Breast epithelium (tissue), 4 donors: Measurements from ENCODE around the gene FAM20C. TPM values are rescaled to one million over a fixed set of nuclear protein-coding genes. Genes with fewer than 3 reads are reported as not detected.

Source experiments
- DNase-seq, 2 donors: peaks; one replicate each; pipeline ENCODE4 v3.0.0-alpha.2; 2019; ENCODE audit warnings: low spot score in 2 of 2
- H3K27ac ChIP-seq, 2 donors: fragments of 200-600 bp; sonication (generic) in 1 of 2; one replicate each; pipeline ENCODE4 v1.5.1; 2016 to 2019; ENCODE audit warnings: mild to moderate bottlenecking in 1 of 2
- H3K27me3 ChIP-seq, 2 donors: fragments of 200-600 bp; sonication (generic) in 1 of 2; one replicate each; pipeline versions ENCODE4 v1.5.1 to v1.6.0; 2017 to 2019; ENCODE audit warnings: control low read depth in 1 of 2, mild to moderate bottlenecking in 1 of 2
- H3K36me3 ChIP-seq: fragments of 200-600 bp; one replicate; pipeline ENCODE4 v1.5.1; 2019
- H3K4me1 ChIP-seq, 2 donors: fragments of 200-600 bp; sonication (generic); one replicate each; pipeline ENCODE4 v1.5.1; 2016 to 2019; ENCODE audit warnings: control low read depth in 1 of 2
- H3K4me3 ChIP-seq, 3 donors: fragments of 200-600 bp; sonication (generic); 1 replicate in 2 of 3; 2 replicates in 1 of 3; pipeline ENCODE4 v1.5.1; 2016 to 2019; ENCODE audit warnings: mild to moderate bottlenecking in 3 of 3, moderate library complexity in 2 of 3
- H3K9me3 ChIP-seq, 2 donors: fragments of 200-600 bp; sonication (generic) in 1 of 2; one replicate each; pipeline ENCODE4 v1.5.1; 2016 to 2019; ENCODE audit warnings: control low read depth in 1 of 2
- POLR2A ChIP-seq: fragments of 450-650 bp; IDR thresholded peaks from one replicate; pipeline ENCODE4 v1.6.1; 2016; ENCODE audit warnings: antibody characterized with exemption, mild to moderate bottlenecking, moderate library complexity
- POLR2AphosphoS5 ChIP-seq, 3 donors: sonication (generic); formaldehyde crosslinking; IDR thresholded peaks; one replicate each; pipeline ENCODE4 v1.6.1; 2017; ENCODE audit warnings: antibody characterized with exemption in 3 of 3
- intact Hi-C: fragments of 100-400 bp; cut with DNase I; formaldehyde crosslinking; loops from one replicate; pipeline ENCODE4 v1.15.1; 2023; ENCODE audit warnings: low total_unique reads
- total RNA-seq, 3 donors: library from RNA; depleted of rRNA; stranded (reverse); fragments of >200 nt; gene quantifications; one replicate each; pipeline ENCODE4 v1.1.0, GENCODE V29; 2016
- TF ChIP-seq, protein P1 (sequence below), 3 donors: fragments of 450-650 bp; IDR thresholded peaks; one replicate each; pipeline ENCODE4 v1.5.1; 2016 to 2017; ENCODE audit warnings: antibody characterized with exemption in 3 of 3, mild to moderate bottlenecking in 3 of 3, moderate library complexity in 3 of 3

Gene FAM20C
- total RNA-seq, 3 donors from 2014 or later, result 30.7 to 73.7 (median 71.0) TPM

DNA sequence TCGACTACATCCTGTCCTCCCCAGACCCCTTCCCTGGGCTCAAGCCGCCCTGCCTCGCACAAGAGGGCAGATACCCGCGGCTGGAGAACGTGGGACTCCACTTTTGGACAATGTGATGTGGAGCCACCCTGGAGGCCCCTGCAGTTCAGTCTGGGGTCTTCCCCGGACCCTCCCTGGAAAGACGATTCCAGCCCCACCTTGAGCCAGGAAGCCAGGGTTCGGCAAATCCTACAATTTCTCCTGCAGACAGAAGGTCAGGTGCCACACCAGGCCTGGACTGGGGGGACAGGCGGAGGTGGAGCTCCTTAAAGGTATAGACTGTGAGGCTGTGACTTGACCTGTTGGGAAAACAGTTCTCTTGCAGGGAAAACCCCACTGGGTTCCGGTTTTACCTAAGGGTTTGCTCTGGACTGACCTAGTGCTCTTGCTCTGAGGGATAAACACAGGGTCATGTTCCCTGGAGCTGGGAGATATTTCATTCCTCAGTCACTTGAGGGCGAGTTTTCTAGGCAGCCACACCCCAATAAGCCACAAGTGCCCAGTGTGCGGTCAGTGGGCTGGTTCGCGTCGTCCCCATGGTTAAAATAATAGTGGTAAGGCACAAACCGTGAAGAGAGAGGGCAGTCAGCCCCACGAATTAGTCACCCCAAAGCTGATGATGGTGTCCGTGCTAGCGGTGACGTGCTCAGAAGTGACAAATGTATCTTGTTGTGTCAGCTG lies 99.2 kb downstream of the FAM20C start:
- DNase-seq, result peak in 1 of 2 donors; percentile 33
- H3K27ac ChIP-seq, result no peak overlapping the region
- intact Hi-C loops, result no loop called here
- peaks cover 10 to 80% of the 10 kb centered on the region in 2 donors for H3K27me3 ChIP-seq
- H3K9me3 ChIP-seq, result no peaks in the 10 kb centered on the region
- H3K4me3 ChIP-seq, result no peak overlapping the region
- H3K36me3 ChIP-seq, result no peaks in the 10 kb centered on the region
- no peaks in the 10 kb centered on the region for H3K4me1 ChIP-seq
- no peak for TF ChIP-seq POLR2A

DNA sequence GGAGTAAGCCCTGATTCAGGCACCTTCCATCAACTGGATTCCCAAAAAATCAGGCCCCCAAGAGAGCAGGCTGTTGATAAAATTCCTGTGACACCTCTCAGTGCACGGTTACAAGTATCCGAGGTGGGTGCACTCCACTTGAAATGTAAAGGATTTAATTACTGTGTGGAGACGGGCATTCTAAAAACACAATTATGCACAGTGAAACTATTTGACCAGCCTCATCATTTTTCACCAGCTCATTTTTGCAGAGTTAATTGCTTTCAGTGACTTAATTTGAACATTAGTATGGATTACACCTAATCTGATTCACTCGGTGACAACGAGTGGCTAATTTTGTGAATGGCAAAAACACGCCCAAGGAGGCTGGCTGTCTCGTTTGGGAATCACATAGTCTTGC lies 99.9 kb downstream of the FAM20C start:
- TF ChIP-seq POLR2A (no peak), POLR2AphosphoS5 (IDR thresholded peaks at IDR 0.05) (no peak)
- TF ChIP-seq, protein P1, sequence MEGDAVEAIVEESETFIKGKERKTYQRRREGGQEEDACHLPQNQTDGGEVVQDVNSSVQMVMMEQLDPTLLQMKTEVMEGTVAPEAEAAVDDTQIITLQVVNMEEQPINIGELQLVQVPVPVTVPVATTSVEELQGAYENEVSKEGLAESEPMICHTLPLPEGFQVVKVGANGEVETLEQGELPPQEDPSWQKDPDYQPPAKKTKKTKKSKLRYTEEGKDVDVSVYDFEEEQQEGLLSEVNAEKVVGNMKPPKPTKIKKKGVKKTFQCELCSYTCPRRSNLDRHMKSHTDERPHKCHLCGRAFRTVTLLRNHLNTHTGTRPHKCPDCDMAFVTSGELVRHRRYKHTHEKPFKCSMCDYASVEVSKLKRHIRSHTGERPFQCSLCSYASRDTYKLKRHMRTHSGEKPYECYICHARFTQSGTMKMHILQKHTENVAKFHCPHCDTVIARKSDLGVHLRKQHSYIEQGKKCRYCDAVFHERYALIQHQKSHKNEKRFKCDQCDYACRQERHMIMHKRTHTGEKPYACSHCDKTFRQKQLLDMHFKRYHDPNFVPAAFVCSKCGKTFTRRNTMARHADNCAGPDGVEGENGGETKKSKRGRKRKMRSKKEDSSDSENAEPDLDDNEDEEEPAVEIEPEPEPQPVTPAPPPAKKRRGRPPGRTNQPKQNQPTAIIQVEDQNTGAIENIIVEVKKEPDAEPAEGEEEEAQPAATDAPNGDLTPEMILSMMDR (IDR thresholded peaks at IDR 0.05), result no peak
- no peak for DNase-seq
- no peaks in the 10 kb centered on the region for H3K4me1 ChIP-seq
- no peak overlapping the region for H3K27ac ChIP-seq
- peaks cover 10 to 80% of the 10 kb centered on the region in 2 donors for H3K27me3 ChIP-seq
- no peaks in the 10 kb centered on the region for H3K36me3 ChIP-seq
- H3K4me3 ChIP-seq, result no peak overlapping the region
- H3K9me3 ChIP-seq, result no peaks in the 10 kb centered on the region
- intact Hi-C loops, result no loop called here

DNA sequence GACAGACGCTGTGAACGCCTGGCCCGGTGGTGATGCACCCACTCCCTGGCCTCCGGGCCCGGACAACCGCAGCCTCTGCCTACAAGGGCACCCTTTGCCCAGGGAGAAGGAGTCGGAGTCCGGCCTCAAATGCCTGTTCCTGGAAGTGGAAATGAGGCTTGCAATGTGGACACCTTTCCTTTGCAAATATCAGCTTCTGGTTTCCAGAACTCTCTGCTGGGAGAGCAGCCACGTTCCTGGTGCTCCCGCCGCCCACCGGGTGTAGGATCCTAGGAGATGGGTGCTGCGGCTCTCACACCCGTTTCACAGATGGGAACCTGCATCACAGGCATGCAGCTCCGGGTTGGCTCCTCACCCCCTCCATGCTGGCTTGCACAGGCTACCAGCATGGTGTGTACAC lies 100.5 kb downstream of the FAM20C start:
- intact Hi-C loops, result no loop called here
- H3K9me3 ChIP-seq, result no peaks in the 10 kb centered on the region
- H3K36me3 ChIP-seq, result no peaks in the 10 kb centered on the region
- no peak for TF ChIP-seq POLR2A
- no peak for TF ChIP-seq POLR2AphosphoS5 (IDR thresholded peaks at IDR 0.05)
- TF ChIP-seq, protein P1 (IDR thresholded peaks at IDR 0.05), result no peak
- no peak overlapping the region for H3K27ac ChIP-seq
- peaks cover 10 to 80% of the 10 kb centered on the region in 2 donors for H3K27me3 ChIP-seq
- no peak overlapping the region for H3K4me3 ChIP-seq
- H3K4me1 ChIP-seq, result no peaks in the 10 kb centered on the region
- DNase-seq, result peak in 1 of 2 donors; percentile 28

DNA sequence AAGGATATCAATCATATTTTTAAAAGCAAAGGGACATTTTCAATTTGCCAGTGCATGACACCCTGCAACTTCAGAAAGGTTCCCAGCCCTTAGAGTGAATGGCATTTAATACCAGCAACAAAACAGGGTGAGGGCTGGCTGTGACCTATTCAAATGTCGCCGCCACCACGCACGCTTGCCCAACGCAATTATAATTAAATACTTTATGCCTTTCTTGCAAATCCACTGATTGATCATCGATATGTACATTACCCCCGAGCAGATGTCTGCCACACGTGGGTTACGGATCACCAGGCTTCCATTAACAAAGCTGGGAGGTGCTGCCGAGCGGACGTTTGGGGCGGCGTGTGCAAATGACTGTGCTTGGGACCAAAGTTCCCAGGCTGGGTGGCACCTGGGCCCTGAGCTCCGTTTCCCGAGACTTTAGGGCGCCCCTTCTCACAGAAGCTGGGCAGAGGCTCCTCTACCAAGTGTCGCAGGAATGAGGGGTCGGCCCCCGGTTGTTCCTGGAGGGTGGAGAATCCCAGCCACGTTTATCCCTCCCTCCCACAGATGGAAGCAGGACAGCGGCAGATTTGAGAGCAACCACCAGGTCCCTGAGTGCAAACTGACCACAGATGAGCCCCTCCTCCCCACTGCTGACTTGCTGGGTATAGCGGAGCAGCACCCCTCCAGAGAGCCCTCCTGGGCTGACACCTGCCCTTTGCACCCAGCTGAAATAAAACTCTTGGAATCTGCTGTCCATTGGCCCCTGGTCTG lies 101.5 kb downstream of the FAM20C start:
- Histone ChIP-seq H3K36me3 (no peaks in the 10 kb centered on the region), H3K9me3 (no peaks in the 10 kb centered on the region), H3K27ac (no peak overlapping the region), H3K27me3 (peaks cover 10 to 70% of the 10 kb centered on the region in 2 donors), H3K4me3 (no peak overlapping the region), H3K4me1 (no peaks in the 10 kb centered on the region)
- peak in 1 of 2 donors; percentile 35 for DNase-seq
- intact Hi-C loops, result no loop called here
- TF ChIP-seq POLR2A (no peak), POLR2AphosphoS5 (IDR thresholded peaks at IDR 0.05) (no peak)
- TF ChIP-seq, protein P1 (IDR thresholded peaks at IDR 0.05), result no peak

DNA sequence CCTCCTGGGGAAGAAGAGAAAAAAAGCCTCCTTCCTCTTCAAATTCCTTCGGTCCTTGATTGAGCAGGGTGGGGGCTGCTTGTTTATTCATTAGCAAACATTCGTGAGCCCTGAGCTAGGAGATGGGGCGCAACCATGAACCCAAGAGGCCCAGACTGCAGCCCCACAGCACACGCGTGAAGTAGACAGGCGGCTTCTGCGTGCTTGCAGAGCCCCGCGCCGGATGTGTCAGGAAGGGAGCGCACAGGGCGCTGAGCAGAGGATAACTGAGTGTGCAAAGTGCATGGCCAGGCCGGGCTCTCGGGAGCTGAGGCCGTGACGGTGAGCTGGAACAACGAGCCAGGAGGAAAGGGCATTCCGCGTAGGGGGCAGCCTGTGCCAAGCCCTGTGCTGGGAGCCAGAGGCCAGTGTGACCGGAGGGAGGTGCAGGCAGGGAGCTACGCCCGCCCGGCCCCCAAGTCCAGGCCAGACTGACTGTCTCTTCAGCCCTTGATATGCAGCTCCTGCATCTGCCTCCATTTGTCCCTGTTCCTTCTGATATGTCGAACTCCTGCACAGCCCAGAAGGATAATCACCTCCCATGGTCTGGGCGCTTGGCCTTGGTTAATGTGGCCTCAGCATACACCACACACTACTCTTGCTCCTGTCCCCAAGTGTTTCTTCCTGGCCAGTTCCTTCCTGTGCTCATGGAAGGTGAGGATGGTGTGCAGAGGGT lies 102.2 kb downstream of the FAM20C start:
- Histone ChIP-seq H3K4me1 (no peaks in the 10 kb centered on the region), H3K36me3 (no peaks in the 10 kb centered on the region), H3K27ac (no peak overlapping the region), H3K4me3 (no peak overlapping the region), H3K27me3 (peaks cover 6 to 63% of the 10 kb centered on the region in 2 donors), H3K9me3 (no peaks in the 10 kb centered on the region)
- DNase-seq, result peak in 1 of 2 donors; percentile 24
- TF ChIP-seq, protein P1 (IDR thresholded peaks at IDR 0.05), result no peak
- no peak for TF ChIP-seq POLR2AphosphoS5 (IDR thresholded peaks at IDR 0.05)
- no peak for TF ChIP-seq POLR2A
- intact Hi-C loops, result no loop called here
